AG09319 (cell line): ENCODE results near the gene AGAP1.

ENCODE experiments used
- DNase-seq: peaks from one replicate; pipeline ENCODE4 v3.0.0-alpha.2; 2010; ENCODE audit warnings: low read depth; ENCODE audit errors: extremely low read depth
- CTCF ChIP-seq: IDR thresholded peaks from 2 replicates; pipeline ENCODE4 v1.5.1; 2011; ENCODE audit warnings: low read depth, mild to moderate bottlenecking, inconsistent platforms, low read length, moderate library complexity

The AGAP1 gene

GRCh38 chr2:235502336-235502735 lies 8.5 kb downstream of the AGAP1 start:
- no peak for DNase-seq
- TF ChIP-seq CTCF = no peak

- no peak for DNase-seq
- no peak for TF ChIP-seq CTCF
Measured at GRCh38 chr2:235504441-235505180, 10.8 kb downstream of the AGAP1 start.

- no peak for DNase-seq
- no peak for TF ChIP-seq CTCF
Measured at GRCh38 chr2:235505181-235505741, 11.4 kb downstream of the AGAP1 start.

- TF ChIP-seq CTCF = no peak
- no peak for DNase-seq
Measured at GRCh38 chr2:235506291-235506996, 12.6 kb downstream of the AGAP1 start.

GRCh38 chr2:235506997-235507615 lies 13.3 kb downstream of the AGAP1 start:
- no peak for DNase-seq

GRCh38 chr2:235507928-235508327 lies 14.1 kb downstream of the AGAP1 start:
- TF ChIP-seq CTCF = no peak
- no peak for DNase-seq

More at GRCh38 chr2:235506997-235507615, 13.3 kb downstream of the AGAP1 start:
- no peak for TF ChIP-seq CTCF
